SK-N-SH treated with all-trans-retinoic acid at 6 μM for 48 hours (cell line): ENCODE measurements around the gene PLB1.

Experiments
- ATAC-seq: fragments of 200-7000 bp; cut with Tn5 transposase; 3 replicates; pipeline ENCODE4 v1.9.1; 2020; ENCODE audit warnings: mild to moderate bottlenecking, moderate library complexity
- ARNTL ChIP-seq: fragments of 450-650 bp; formaldehyde crosslinking; IDR thresholded peaks from 2 replicates; pipeline ENCODE4 v1.5.0; 2020; ENCODE audit warnings: low read depth, mild to moderate bottlenecking, moderate library complexity, borderline replicate concordance
- BACH2 ChIP-seq: fragments of 250-450 bp; sonication (Bioruptor Pico); IDR thresholded peaks from 2 replicates; pipeline ENCODE4 v1.9.0; 2021; ENCODE audit warnings: mild to moderate bottlenecking, borderline replicate concordance
- CSDC2 ChIP-seq: fragments of 250-450 bp; sonication (Bioruptor Pico); IDR thresholded peaks from 2 replicates; pipeline ENCODE4 v1.5.0; 2020; ENCODE audit warnings: mild to moderate bottlenecking, moderate library complexity
- ESRRG ChIP-seq: fragments of 250-450 bp; sonication (Bioruptor Pico); IDR thresholded peaks from 2 replicates; pipeline ENCODE4 v1.6.1; 2021; ENCODE audit warnings: mild to moderate bottlenecking
- ISL1 ChIP-seq: fragments of 250-450 bp; sonication (Bioruptor Pico); IDR thresholded peaks from 2 replicates; pipeline ENCODE4 v2.1.2; 2022; ENCODE audit warnings: mild to moderate bottlenecking, moderate library complexity
- PPARA ChIP-seq: fragments of 250-450 bp; sonication (Bioruptor Pico); IDR thresholded peaks from 2 replicates; pipeline ENCODE4 v1.5.0; 2020; ENCODE audit warnings: mild to moderate bottlenecking, borderline replicate concordance
- RARB ChIP-seq: fragments of 250-450 bp; sonication (Bioruptor Pico); IDR thresholded peaks from 2 replicates; pipeline ENCODE4 v1.8.0; 2021; ENCODE audit warnings: mild to moderate bottlenecking, moderate library complexity
- TCF4 ChIP-seq: fragments of 250-450 bp; sonication (Bioruptor Pico); IDR thresholded peaks from 2 replicates; pipeline ENCODE4 v1.8.0; 2021; ENCODE audit warnings: mild to moderate bottlenecking, moderate library complexity, borderline replicate concordance
- TOX ChIP-seq: fragments of 250-450 bp; sonication (Bioruptor Pico); IDR thresholded peaks from 2 replicates; pipeline ENCODE4 v1.8.0; 2021; ENCODE audit warnings: mild to moderate bottlenecking, moderate library complexity, borderline replicate concordance
- ZC3H10 ChIP-seq: fragments of 250-450 bp; sonication (Bioruptor Pico); IDR thresholded peaks from 2 replicates; pipeline ENCODE4 v1.5.1; 2021; ENCODE audit warnings: mild to moderate bottlenecking, moderate library complexity
- ZFP3 ChIP-seq: fragments of 250-450 bp; sonication (Bioruptor Pico); IDR thresholded peaks from 2 replicates; pipeline ENCODE4 v1.5.0; 2020; ENCODE audit warnings: mild to moderate bottlenecking, moderate library complexity
- ZFP30 ChIP-seq: fragments of 450-650 bp; formaldehyde crosslinking; IDR thresholded peaks from 2 replicates; pipeline ENCODE4 v1.5.0; 2022; ENCODE audit warnings: mild to moderate bottlenecking, moderate library complexity
- ZNF70 ChIP-seq: fragments of 450-650 bp; formaldehyde crosslinking; IDR thresholded peaks from 2 replicates; pipeline ENCODE4 v1.5.0; 2020; ENCODE audit warnings: mild to moderate bottlenecking, moderate library complexity
- ZNF8 ChIP-seq: fragments of 450-650 bp; formaldehyde crosslinking; IDR thresholded peaks from 2 replicates; pipeline ENCODE4 v1.5.0; 2020; ENCODE audit warnings: mild to moderate bottlenecking, moderate library complexity
- TF ChIP-seq, protein P1 (sequence below): fragments of 250-450 bp; sonication (Bioruptor Pico); IDR thresholded peaks from 2 replicates; pipeline ENCODE4 v1.5.0; 2020; ENCODE audit warnings: mild to moderate bottlenecking, moderate library complexity
- TF ChIP-seq, protein P2 (sequence below): fragments of 250-450 bp; sonication (Bioruptor Pico); IDR thresholded peaks from 2 replicates; pipeline ENCODE4 v1.5.1; 2021; ENCODE audit warnings: mild to moderate bottlenecking, moderate library complexity
- TF ChIP-seq, protein P3 (sequence below): fragments of 250-450 bp; sonication (Bioruptor Pico); IDR thresholded peaks from 2 replicates; pipeline ENCODE4 v1.8.0; 2020; ENCODE audit warnings: mild to moderate bottlenecking, moderate library complexity, borderline replicate concordance
- TF ChIP-seq, protein P4 (sequence below): fragments of 250-450 bp; sonication (Bioruptor Pico); IDR thresholded peaks from 2 replicates; pipeline ENCODE4 v1.5.1; 2020; ENCODE audit warnings: low read depth, mild to moderate bottlenecking, moderate library complexity

Gene PLB1

DNA sequence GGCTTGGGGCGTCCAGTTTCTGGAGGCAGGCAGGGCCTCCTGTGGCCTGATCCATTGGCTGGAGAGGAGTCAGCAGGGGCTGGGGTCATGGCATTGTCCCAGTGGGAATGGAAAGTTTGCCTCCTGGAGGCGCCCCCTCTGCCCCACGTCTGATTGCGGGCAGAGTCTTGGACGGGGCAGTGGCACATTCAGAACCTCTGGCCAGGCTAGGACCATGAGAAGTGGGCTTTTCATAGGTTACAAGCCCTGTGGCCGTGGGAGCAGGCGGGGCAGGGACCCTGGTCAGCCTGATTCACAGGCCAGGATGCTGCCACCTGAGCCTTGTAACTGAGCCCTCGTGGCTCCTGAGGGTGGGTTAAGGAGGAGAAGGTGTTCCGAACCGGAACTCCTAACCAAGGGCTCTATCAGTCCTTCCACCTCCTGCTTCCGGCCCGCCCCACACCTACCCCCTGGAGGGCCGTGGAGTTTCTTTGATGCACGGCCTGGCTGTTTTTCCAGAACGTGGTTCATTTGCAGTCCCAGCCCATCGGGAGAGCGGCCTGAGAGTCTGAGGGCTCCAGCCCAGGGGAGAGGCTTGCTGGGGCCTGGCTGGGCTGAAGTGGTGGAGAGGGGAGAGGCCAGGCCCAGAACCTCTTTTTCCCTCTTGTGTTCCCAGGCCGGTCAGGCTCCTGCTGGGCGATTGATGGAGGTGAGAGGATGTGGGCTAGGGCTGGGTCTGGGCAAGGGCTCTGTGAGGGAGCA is 43.9 kb upstream of the PLB1 start:
- TF ChIP-seq ISL1 (no peak), ZC3H10 (CRISPR knock-in tag) (no peak), TOX (CRISPR knock-in tag) (no peak), CSDC2 (CRISPR knock-in tag) (no peak), ZNF70 (CRISPR knock-in tag) (no peak), ZFP3 (CRISPR knock-in tag) (no peak), PPARA (CRISPR knock-in tag) (no peak), ZNF8 (no peak), ZFP30 (CRISPR knock-in tag) (no peak)
- TF ChIP-seq, protein P1, sequence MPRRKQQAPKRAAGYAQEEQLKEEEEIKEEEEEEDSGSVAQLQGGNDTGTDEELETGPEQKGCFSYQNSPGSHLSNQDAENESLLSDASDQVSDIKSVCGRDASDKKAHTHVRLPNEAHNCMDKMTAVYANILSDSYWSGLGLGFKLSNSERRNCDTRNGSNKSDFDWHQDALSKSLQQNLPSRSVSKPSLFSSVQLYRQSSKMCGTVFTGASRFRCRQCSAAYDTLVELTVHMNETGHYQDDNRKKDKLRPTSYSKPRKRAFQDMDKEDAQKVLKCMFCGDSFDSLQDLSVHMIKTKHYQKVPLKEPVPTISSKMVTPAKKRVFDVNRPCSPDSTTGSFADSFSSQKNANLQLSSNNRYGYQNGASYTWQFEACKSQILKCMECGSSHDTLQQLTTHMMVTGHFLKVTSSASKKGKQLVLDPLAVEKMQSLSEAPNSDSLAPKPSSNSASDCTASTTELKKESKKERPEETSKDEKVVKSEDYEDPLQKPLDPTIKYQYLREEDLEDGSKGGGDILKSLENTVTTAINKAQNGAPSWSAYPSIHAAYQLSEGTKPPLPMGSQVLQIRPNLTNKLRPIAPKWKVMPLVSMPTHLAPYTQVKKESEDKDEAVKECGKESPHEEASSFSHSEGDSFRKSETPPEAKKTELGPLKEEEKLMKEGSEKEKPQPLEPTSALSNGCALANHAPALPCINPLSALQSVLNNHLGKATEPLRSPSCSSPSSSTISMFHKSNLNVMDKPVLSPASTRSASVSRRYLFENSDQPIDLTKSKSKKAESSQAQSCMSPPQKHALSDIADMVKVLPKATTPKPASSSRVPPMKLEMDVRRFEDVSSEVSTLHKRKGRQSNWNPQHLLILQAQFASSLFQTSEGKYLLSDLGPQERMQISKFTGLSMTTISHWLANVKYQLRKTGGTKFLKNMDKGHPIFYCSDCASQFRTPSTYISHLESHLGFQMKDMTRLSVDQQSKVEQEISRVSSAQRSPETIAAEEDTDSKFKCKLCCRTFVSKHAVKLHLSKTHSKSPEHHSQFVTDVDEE (CRISPR knock-in tag), result no peak
- TF ChIP-seq, protein P2, sequence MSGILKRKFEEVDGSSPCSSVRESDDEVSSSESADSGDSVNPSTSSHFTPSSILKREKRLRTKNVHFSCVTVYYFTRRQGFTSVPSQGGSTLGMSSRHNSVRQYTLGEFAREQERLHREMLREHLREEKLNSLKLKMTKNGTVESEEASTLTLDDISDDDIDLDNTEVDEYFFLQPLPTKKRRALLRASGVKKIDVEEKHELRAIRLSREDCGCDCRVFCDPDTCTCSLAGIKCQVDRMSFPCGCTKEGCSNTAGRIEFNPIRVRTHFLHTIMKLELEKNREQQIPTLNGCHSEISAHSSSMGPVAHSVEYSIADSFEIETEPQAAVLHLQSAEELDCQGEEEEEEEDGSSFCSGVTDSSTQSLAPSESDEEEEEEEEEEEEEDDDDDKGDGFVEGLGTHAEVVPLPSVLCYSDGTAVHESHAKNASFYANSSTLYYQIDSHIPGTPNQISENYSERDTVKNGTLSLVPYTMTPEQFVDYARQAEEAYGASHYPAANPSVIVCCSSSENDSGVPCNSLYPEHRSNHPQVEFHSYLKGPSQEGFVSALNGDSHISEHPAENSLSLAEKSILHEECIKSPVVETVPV (CRISPR knock-in tag), result no peak
- ATAC-seq, result peak; percentile 50

DNA sequence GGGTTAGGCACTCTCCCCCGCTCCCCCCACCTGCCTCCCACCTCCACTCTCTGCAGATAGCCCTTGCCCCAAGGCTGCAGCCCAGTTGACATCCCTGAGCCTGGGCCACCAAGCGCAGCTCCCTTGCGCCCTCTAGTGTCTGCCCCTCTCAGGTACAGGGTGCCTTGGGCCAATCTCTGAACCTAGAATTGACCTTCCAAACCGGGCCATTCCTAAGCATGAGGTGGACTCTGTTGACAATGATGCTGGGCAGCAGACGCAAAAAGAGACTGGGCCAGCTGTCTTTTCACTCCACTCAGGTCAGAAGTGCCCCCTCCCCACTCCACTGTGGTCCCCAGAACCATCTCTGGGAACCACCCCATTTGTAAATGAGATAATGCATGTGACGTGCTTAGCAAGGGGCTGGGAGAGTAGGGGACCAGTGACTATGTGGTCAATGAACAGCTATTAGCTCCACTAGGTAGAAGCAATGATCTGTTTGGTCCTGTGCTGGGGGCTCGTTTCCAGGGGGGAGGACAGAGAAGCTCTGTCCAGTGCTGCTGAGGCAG is 43.3 kb upstream of the PLB1 start:
- TF ChIP-seq TCF4 (CRISPR knock-in tag) (no peak), ZC3H10 (CRISPR knock-in tag) (no peak), CSDC2 (CRISPR knock-in tag) (no peak), BACH2 (no peak), TOX (CRISPR knock-in tag) (no peak), RARB (CRISPR knock-in tag) (no peak), ZFP30 (CRISPR knock-in tag) (no peak), PPARA (CRISPR knock-in tag) (no peak), ZNF70 (CRISPR knock-in tag) (no peak), ESRRG (CRISPR knock-in tag) (no peak), ZNF8 (no peak)
- TF ChIP-seq, protein P3, sequence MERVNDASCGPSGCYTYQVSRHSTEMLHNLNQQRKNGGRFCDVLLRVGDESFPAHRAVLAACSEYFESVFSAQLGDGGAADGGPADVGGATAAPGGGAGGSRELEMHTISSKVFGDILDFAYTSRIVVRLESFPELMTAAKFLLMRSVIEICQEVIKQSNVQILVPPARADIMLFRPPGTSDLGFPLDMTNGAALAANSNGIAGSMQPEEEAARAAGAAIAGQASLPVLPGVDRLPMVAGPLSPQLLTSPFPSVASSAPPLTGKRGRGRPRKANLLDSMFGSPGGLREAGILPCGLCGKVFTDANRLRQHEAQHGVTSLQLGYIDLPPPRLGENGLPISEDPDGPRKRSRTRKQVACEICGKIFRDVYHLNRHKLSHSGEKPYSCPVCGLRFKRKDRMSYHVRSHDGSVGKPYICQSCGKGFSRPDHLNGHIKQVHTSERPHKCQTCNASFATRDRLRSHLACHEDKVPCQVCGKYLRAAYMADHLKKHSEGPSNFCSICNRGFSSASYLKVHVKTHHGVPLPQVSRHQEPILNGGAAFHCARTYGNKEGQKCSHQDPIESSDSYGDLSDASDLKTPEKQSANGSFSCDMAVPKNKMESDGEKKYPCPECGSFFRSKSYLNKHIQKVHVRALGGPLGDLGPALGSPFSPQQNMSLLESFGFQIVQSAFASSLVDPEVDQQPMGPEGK, result no peak
- TF ChIP-seq, protein P4, sequence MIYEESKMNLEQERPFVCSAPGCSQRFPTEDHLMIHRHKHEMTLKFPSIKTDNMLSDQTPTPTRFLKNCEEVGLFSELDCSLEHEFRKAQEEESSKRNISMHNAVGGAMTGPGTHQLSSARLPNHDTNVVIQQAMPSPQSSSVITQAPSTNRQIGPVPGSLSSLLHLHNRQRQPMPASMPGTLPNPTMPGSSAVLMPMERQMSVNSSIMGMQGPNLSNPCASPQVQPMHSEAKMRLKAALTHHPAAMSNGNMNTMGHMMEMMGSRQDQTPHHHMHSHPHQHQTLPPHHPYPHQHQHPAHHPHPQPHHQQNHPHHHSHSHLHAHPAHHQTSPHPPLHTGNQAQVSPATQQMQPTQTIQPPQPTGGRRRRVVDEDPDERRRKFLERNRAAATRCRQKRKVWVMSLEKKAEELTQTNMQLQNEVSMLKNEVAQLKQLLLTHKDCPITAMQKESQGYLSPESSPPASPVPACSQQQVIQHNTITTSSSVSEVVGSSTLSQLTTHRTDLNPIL (CRISPR knock-in tag), result no peak
- TF ChIP-seq, protein P1 (CRISPR knock-in tag), result no peak
- TF ChIP-seq, all 23 proteins: peak for 0
- peak; percentile 93 for ATAC-seq

DNA sequence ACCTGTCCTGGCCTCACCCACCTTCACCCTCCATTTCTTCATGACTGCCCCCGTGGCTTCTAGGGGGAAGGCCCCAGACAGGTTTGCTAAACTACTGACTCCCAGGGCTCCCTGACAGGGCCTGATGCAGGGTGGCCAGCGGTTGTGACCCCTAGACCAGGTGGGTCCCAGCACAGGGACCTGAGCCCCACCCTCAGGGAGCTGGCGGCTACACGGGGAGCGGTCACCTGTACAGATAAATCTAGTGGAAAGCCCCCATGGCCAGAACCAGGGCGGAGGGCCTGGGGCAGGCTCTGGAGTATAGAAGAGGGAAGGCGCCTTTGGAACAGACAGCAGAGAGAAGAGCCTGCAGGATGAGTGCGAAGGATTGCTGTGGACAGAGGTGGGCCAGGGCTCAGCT is 42.5 kb upstream of the PLB1 start:
- no peak for ATAC-seq
- no peak for TF ChIP-seq ARNTL
- no peak for TF ChIP-seq ZFP30 (CRISPR knock-in tag)
- TF ChIP-seq CSDC2 (CRISPR knock-in tag), result no peak
- TF ChIP-seq, protein P2 (CRISPR knock-in tag), result no peak
- TF ChIP-seq, all 23 proteins: peak for 0
